ENCODE measurements around the gene KRT34.

- TF ChIP-seq, protein P1, sequence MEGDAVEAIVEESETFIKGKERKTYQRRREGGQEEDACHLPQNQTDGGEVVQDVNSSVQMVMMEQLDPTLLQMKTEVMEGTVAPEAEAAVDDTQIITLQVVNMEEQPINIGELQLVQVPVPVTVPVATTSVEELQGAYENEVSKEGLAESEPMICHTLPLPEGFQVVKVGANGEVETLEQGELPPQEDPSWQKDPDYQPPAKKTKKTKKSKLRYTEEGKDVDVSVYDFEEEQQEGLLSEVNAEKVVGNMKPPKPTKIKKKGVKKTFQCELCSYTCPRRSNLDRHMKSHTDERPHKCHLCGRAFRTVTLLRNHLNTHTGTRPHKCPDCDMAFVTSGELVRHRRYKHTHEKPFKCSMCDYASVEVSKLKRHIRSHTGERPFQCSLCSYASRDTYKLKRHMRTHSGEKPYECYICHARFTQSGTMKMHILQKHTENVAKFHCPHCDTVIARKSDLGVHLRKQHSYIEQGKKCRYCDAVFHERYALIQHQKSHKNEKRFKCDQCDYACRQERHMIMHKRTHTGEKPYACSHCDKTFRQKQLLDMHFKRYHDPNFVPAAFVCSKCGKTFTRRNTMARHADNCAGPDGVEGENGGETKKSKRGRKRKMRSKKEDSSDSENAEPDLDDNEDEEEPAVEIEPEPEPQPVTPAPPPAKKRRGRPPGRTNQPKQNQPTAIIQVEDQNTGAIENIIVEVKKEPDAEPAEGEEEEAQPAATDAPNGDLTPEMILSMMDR (IDR thresholded peaks at IDR 0.05), result no peak
- TF ChIP-seq POLR2A (IDR thresholded peaks at IDR 0.05), result no peak
Measured at GRCh38 chr17:41360296-41360995, 21.7 kb downstream of the KRT34 start.
